ENCODE measurements around the gene PAEP. TPM values are rescaled to one million over a fixed set of nuclear protein-coding genes. Genes with fewer than 3 reads are reported as not detected.

Gene PAEP
- total RNA-seq, 2 donors from 2014 or later: not detected

GRCh38 chr9:135521608-135522095, 39.9 kb upstream of the PAEP start:
- DNase-seq (ENCODE audit: low spot score): no peak
- H3K4me1 ChIP-seq: no peaks in the 10 kb centered on the region
- no peak overlapping the region for H3K27ac ChIP-seq
- no peaks in the 10 kb centered on the region for H3K9me3 ChIP-seq
- H3K4me3 ChIP-seq: no peak overlapping the region
- no peaks in the 10 kb centered on the region for H3K36me3 ChIP-seq
- no peak for TF ChIP-seq CTCF (IDR thresholded peaks at IDR 0.05)
- H3K27me3 ChIP-seq: no peaks in the 10 kb centered on the region

GRCh38 chr9:135522137-135522877, 39.2 kb upstream of the PAEP start:
- no peak overlapping the region for H3K27ac ChIP-seq
- H3K9me3 ChIP-seq: no peaks in the 10 kb centered on the region
- no peak overlapping the region for H3K4me3 ChIP-seq
- H3K36me3 ChIP-seq: no peaks in the 10 kb centered on the region
- TF ChIP-seq CTCF (IDR thresholded peaks at IDR 0.05): no peak
- no peaks in the 10 kb centered on the region for H3K4me1 ChIP-seq
- DNase-seq (ENCODE audit: low spot score): no peak
- no peaks in the 10 kb centered on the region for H3K27me3 ChIP-seq

GRCh38 chr9:135522931-135523330, 38.6 kb upstream of the PAEP start:
- DNase-seq (ENCODE audit: low spot score): no peak
- H3K27me3 ChIP-seq: no peaks in the 10 kb centered on the region
- no peaks in the 10 kb centered on the region for H3K9me3 ChIP-seq
- H3K4me1 ChIP-seq: no peaks in the 10 kb centered on the region
- H3K4me3 ChIP-seq: no peak overlapping the region
- H3K36me3 ChIP-seq: no peaks in the 10 kb centered on the region
- TF ChIP-seq CTCF (IDR thresholded peaks at IDR 0.05): no peak
- no peak overlapping the region for H3K27ac ChIP-seq

- DNase-seq (ENCODE audit: low spot score): no peak
- no peaks in the 10 kb centered on the region for H3K27me3 ChIP-seq
- TF ChIP-seq CTCF (IDR thresholded peaks at IDR 0.05): no peak
Observed at GRCh38 chr9:135523521-135524129, 37.9 kb upstream of the PAEP start.

GRCh38 chr9:135524130-135524861, 37.3 kb upstream of the PAEP start:
- Histone ChIP-seq H3K36me3 (no peaks in the 10 kb centered on the region), H3K9me3 (peaks cover 0 to 1% of the 10 kb centered on the region in 2 donors), H3K27ac (no peak overlapping the region), H3K27me3 (no peaks in the 10 kb centered on the region), H3K4me3 (no peak overlapping the region), H3K4me1 (no peaks in the 10 kb centered on the region)
- TF ChIP-seq CTCF (IDR thresholded peaks at IDR 0.05): no peak
- no peak for DNase-seq (ENCODE audit: low spot score)

More at GRCh38 chr9:135523521-135524129, 37.9 kb upstream of the PAEP start:
- H3K4me3 ChIP-seq: no peak overlapping the region
- H3K9me3 ChIP-seq: no peaks in the 10 kb centered on the region
- no peaks in the 10 kb centered on the region for H3K4me1 ChIP-seq
- no peak overlapping the region for H3K27ac ChIP-seq
- H3K36me3 ChIP-seq: no peaks in the 10 kb centered on the region
